DND-41 (cell line): ENCODE results near the gene HYKK.

Source experiments
- ATAC-seq: fragments of 200-7000 bp; cut with Tn5 transposase; 3 replicates; pipeline ENCODE4 v1.9.1; 2021; ENCODE audit warnings: low read depth; ENCODE audit not compliant: insufficient read depth
- DNase-seq: peaks from one replicate; pipeline ENCODE4 v3.0.0-alpha.2; 2020
- H2AFZ ChIP-seq: 2 replicates; pipeline ENCODE4 v1.6.0; 2012; ENCODE audit warnings: low read depth, low read length
- H3K27ac ChIP-seq: 2 replicates; pipeline ENCODE4 v1.5.1; 2012; ENCODE audit warnings: low read length, inconsistent platforms
- H3K27me3 ChIP-seq: fragments of 200-600 bp; sonication (generic); 2 replicates; pipeline ENCODE4 v1.6.0; 2012; ENCODE audit warnings: low read length, mild to moderate bottlenecking, inconsistent platforms; ENCODE audit not compliant: insufficient read depth, poor library complexity
- H3K36me3 ChIP-seq: 2 replicates; pipeline ENCODE4 v1.5.1; 2012; ENCODE audit warnings: low read length, inconsistent platforms; ENCODE audit not compliant: insufficient read depth
- H3K4me1 ChIP-seq: 2 replicates; pipeline ENCODE4 v1.5.1; 2012; ENCODE audit warnings: mild to moderate bottlenecking, low read length; ENCODE audit not compliant: insufficient read depth
- H3K4me2 ChIP-seq: 2 replicates; pipeline ENCODE4 v1.6.0; 2012; ENCODE audit warnings: mild to moderate bottlenecking, moderate library complexity, low read length, inconsistent platforms; ENCODE audit not compliant: insufficient read depth
- H3K4me3 ChIP-seq, 2 experiments: fragments of 200-600 bp in 1 of 2; shearing (Covaris generic) in 1 of 2; 2 replicates each; pipeline ENCODE4 v1.5.1; 2012 to 2016; ENCODE audit warnings: inconsistent platforms in 2 of 2, low read length in 2 of 2, mild to moderate bottlenecking in 2 of 2, low read depth in 1 of 2, moderate library complexity in 1 of 2
- H3K79me2 ChIP-seq: 2 replicates; pipeline ENCODE4 v1.6.0; 2012; ENCODE audit warnings: low read length, inconsistent platforms; ENCODE audit not compliant: insufficient read depth
- H3K9ac ChIP-seq: 2 replicates; pipeline ENCODE4 v1.6.0; 2012; ENCODE audit warnings: low read depth, mild to moderate bottlenecking, inconsistent platforms, low read length, moderate library complexity
- H3K9me3 ChIP-seq: 2 replicates; pipeline ENCODE4 v1.5.1; 2012; ENCODE audit warnings: low read length, moderate library complexity, mild to moderate bottlenecking, inconsistent platforms; ENCODE audit not compliant: insufficient read depth, severe bottlenecking
- H4K20me1 ChIP-seq: 2 replicates; pipeline ENCODE4 v1.6.0; 2012; ENCODE audit warnings: low read length; ENCODE audit not compliant: insufficient read depth
- CTCF ChIP-seq: IDR thresholded peaks from 2 replicates; pipeline ENCODE4 v1.5.1; 2012; ENCODE audit warnings: borderline replicate concordance, low read length, moderate library complexity, mild to moderate bottlenecking; ENCODE audit not compliant: poor library complexity, severe bottlenecking; ENCODE audit errors: extremely low read depth
- EZH2 ChIP-seq: IDR thresholded peaks from 3 replicates; pipeline ENCODE4 v1.6.1; 2012; ENCODE audit warnings: borderline replicate concordance, low read depth, mild to moderate bottlenecking, moderate library complexity, low read length, inconsistent platforms; ENCODE audit not compliant: severe bottlenecking

Gene HYKK

GRCh38 chr15:78567531-78567930 is 60.2 kb downstream of the HYKK start:
- Histone ChIP-seq H3K9ac (no peak overlapping the region), H4K20me1 (no peaks in the 10 kb centered on the region), H3K4me2 (peak overlapping the region; percentile 24; the same call in 1 of the 2 replicates), H2AFZ (no peak overlapping the region), H3K4me3 (no peak overlapping the region), H3K79me2 (no peaks in the 10 kb centered on the region), H3K27me3 (peaks cover 6% of the 10 kb centered on the region), H3K4me1 (peaks cover 31% of the 10 kb centered on the region), H3K36me3 (no peaks in the 10 kb centered on the region), H3K27ac (no peak overlapping the region), H3K9me3 (no peaks in the 10 kb centered on the region)
- TF ChIP-seq EZH2 (no peak), CTCF (no peak)
- ATAC-seq (no peak), DNase-seq (no peak)

- Histone ChIP-seq H3K36me3 (no peaks in the 10 kb centered on the region), H3K9me3 (no peaks in the 10 kb centered on the region), H3K79me2 (no peaks in the 10 kb centered on the region), H3K27me3 (peaks cover 6% of the 10 kb centered on the region), H4K20me1 (no peaks in the 10 kb centered on the region), H3K9ac (no peak overlapping the region), H3K4me1 (peaks cover 19% of the 10 kb centered on the region), H3K4me2 (no peak overlapping the region), H3K27ac (no peak overlapping the region), H3K4me3 (no peak overlapping the region), H2AFZ (no peak overlapping the region)
- DNase-seq (no peak), ATAC-seq (no peak)
- TF ChIP-seq EZH2 = no peak
- TF ChIP-seq CTCF = no peak
These were observed 63.3 kb downstream of the HYKK start for GRCh38 chr15:78570710-78571109.

GRCh38 chr15:78571382-78571781 is 64.0 kb downstream of the HYKK start:
- ATAC-seq = no peak

More at GRCh38 chr15:78571382-78571781, 64.0 kb downstream of the HYKK start:
- H4K20me1 ChIP-seq = no peaks in the 10 kb centered on the region
- DNase-seq = no peak
- no peaks in the 10 kb centered on the region for H3K27me3 ChIP-seq
- H3K27ac ChIP-seq = no peak overlapping the region
- H3K4me1 ChIP-seq = peaks cover 12% of the 10 kb centered on the region
- no peak overlapping the region for H3K4me2 ChIP-seq
- TF ChIP-seq CTCF = no peak
- no peak for TF ChIP-seq EZH2
- no peak overlapping the region for H3K4me3 ChIP-seq
- H2AFZ ChIP-seq = no peak overlapping the region
- no peaks in the 10 kb centered on the region for H3K9me3 ChIP-seq
- H3K36me3 ChIP-seq = no peaks in the 10 kb centered on the region
- no peak overlapping the region for H3K9ac ChIP-seq
- H3K79me2 ChIP-seq = no peaks in the 10 kb centered on the region
